Coronary artery (tissue), 2 donors: ENCODE measurements around the gene ADARB2.

Experiments used
- DNase-seq: peaks from one replicate; pipeline ENCODE4 v3.0.0-alpha.2; 2017; ENCODE audit warnings: low spot score
- H3K27ac ChIP-seq, 2 donors: fragments of 200-600 bp; sonication (generic); one replicate each; pipeline ENCODE4 v1.5.1; 2016 to 2019
- H3K4me3 ChIP-seq: fragments of 200-600 bp; sonication (generic); 2 replicates; pipeline ENCODE4 v1.5.1; 2016; ENCODE audit warnings: mild to moderate bottlenecking, moderate library complexity
- TF ChIP-seq, protein P1 (sequence below): fragments of 200-600 bp; sonication (generic); IDR thresholded peaks from one replicate; pipeline ENCODE4 v1.5.1; 2019; ENCODE audit warnings: antibody characterized with exemption

ADARB2 gene

DNA sequence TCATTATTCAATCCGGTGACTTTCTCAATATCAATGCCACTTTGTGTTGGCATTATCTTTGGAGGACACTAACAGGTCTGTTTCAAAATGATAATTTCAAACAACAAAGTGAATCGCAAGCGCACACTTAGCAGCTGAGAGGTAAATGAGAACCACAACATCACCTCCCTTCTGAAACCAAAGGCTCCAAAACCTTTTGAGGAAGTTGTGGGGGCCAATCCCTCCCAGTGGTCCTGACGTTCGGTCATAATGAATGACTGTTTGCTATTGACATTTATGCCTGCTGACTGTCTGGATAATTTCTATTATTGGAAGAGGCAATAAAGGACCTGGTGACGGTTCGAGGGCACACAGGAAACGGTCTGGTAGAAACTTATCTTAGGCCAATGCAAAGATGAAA, 1.8 kb downstream of the ADARB2 start:
- DNase-seq = no peak
- TF ChIP-seq, protein P1, sequence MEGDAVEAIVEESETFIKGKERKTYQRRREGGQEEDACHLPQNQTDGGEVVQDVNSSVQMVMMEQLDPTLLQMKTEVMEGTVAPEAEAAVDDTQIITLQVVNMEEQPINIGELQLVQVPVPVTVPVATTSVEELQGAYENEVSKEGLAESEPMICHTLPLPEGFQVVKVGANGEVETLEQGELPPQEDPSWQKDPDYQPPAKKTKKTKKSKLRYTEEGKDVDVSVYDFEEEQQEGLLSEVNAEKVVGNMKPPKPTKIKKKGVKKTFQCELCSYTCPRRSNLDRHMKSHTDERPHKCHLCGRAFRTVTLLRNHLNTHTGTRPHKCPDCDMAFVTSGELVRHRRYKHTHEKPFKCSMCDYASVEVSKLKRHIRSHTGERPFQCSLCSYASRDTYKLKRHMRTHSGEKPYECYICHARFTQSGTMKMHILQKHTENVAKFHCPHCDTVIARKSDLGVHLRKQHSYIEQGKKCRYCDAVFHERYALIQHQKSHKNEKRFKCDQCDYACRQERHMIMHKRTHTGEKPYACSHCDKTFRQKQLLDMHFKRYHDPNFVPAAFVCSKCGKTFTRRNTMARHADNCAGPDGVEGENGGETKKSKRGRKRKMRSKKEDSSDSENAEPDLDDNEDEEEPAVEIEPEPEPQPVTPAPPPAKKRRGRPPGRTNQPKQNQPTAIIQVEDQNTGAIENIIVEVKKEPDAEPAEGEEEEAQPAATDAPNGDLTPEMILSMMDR = no peak
- H3K27ac ChIP-seq = no peak overlapping the region
- no peak overlapping the region for H3K4me3 ChIP-seq

DNA sequence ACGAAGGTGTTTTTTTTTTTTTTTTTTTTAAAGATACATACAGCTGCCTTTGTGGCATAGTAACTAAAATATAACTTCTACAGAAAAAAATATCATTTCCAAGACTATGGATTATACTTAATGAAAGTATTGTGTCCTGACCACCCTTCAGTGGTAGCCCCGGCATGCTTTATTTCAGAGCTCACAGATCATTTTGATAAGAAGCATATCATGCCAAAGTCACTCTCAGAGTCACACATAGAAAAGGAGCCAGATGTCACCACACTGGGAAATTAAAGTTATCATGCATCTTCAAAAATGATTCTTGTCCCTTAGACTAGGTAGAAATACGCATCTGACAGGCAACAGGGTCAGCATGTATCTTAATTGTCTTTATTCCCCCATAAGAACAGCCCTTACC, 3.0 kb downstream of the ADARB2 start:
- Histone ChIP-seq H3K27ac (no peak overlapping the region), H3K4me3 (no peak overlapping the region)
- no peak for DNase-seq
- TF ChIP-seq, protein P1 = no peak

DNA sequence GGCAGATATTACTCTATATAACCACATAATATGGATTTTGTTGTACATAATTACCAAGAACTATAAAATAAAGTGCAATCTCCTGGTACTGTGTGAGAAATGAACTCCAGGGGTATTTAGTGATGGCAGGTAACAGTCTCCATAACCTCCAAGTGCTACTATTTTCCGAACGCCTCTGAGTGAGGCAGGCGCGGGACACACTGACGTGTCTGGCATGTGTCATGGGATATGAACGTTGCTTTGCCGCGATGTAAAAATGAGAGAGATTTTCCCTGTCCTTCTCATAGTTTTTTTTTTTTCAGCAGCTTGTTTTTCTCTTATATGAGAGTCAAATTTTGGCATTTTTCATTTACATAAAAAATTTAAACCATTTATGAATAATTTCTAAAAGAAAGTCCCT, 3.6 kb downstream of the ADARB2 start:
- no peak overlapping the region for H3K4me3 ChIP-seq
- TF ChIP-seq, protein P1 = no peak
- H3K27ac ChIP-seq = no peak overlapping the region
- DNase-seq = no peak

DNA sequence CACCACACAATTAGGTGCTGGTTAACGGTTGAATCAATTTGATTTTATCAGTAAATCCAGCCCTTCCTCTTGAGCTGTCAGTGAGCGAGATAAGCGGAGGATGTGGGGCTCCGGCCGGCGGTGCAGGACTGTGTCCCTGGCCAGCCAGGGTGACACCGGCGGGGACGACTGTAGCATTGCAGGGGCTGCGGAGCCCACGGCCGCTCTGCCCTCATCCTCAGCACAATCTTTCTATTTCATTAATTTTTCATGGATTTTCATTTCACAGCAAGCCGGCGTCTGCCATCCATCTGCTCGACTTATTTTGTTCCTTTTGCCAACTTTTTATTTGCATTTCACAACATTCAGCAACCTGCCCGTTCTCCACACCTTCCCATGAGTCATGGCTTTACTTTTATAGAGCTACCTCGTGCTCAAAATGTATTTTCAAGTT, 4.7 kb downstream of the ADARB2 start:
- Histone ChIP-seq H3K4me3 (no peak overlapping the region), H3K27ac (no peak overlapping the region)
- TF ChIP-seq, protein P1 = no peak
- DNase-seq = no peak

DNA sequence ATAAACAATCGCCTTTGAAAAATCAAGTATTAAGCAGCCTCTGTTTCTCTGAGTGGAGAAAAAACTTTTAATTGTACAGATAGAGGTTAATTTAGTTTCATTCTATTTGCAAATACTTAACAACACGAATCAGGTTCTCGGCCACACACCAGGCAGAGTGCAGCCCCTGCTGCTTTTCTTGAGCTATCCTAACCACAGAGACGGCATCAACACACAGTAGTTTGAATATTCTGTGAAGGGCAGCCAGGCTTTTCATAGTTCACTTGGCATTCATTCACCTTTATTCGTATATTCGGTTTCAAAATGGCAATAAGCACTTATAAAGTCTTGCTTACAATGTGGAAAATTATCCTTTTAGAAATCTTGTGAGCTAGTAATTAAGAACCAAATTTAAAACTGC, 5.7 kb downstream of the ADARB2 start:
- H3K27ac ChIP-seq = no peak overlapping the region
- H3K4me3 ChIP-seq = no peak overlapping the region
- TF ChIP-seq, protein P1 = no peak
- DNase-seq = no peak

DNA sequence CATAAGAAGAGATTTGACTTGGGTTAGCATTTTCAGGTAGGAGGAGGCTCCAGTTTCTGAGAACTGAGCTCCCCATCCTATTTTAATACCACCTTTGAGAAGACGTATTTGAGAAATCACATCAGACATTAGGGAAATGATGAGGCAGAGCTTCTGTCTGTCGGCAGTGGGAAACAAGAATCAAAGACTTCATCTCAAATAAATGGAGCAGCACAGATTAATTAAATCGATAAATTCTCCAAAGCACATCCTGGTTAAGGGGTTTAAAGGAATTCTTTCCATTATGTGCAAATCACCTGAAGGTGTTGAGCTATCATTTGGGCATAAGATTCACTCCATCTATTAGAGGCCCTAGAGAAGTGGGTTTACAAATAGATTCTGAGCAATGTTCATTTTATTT, 7.6 kb downstream of the ADARB2 start:
- Histone ChIP-seq H3K27ac (no peak overlapping the region), H3K4me3 (no peak overlapping the region)
- DNase-seq = no peak
- TF ChIP-seq, protein P1 = no peak

DNA sequence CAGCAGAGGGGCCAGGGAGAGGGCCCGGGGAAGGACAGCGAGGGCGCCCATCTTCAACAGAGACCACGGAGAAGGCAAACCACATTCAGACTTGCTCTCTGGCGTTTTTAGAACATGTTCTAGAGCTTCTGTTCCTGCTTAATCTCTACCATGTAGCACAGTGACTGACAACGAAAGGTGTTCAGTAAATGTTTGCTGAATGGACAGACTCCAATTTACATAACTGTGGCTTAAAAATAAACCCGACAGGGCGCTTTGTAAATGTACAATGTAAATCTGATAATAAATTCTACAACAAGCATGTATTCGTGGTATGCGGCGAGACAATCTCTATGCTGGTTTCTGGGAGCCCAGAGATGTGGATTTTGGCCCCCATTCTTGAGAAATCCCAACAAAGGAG, 10.5 kb downstream of the ADARB2 start:
- DNase-seq = no peak
- Histone ChIP-seq H3K4me3 (no peak overlapping the region), H3K27ac (no peak overlapping the region)
- TF ChIP-seq, protein P1 = no peak
